ENCODE measurements around the gene HOXC11.

The HOXC11 gene

DNA sequence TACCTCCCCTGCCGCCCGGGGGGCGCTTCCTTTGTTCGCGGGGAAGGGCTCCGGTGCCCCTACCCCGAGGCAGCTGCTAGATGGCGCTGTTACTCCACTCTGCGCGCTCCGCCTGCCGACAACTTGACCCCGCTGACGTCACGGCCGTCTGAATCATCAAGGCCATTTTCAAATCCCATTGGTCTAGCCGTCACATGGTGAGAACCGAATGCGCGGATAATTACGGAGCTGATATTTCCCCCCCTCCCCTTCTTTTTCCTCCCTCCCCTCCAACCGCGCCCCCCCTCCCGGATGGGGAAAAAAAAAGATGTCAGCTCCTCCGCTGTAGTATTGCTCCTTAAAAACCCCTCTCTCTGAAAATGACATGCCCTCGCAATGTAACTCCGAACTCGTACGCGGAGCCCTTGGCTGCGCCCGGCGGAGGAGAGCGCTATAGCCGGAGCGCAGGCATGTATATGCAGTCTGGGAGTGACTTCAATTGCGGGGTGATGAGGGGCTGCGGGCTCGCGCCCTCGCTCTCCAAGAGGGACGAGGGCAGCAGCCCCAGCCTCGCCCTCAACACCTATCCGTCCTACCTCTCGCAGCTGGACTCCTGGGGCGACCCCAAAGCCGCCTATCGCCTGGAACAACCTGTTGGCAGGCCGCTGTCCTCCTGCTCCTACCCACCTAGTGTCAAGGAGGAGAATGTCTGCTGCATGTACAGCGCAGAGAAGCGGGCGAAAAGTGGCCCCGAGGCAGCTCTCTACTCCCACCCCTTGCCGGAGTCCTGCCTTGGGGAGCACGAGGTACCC, 12.2 kb downstream of the HOXC11 start, which contains the start of gene HOXC10:
TSS of gene HOXC10 (plus strand) at position 246 of the 791 bp plus-strand sequence. CDS start at position 360, 114 bp downstream.
- peak; percentile 51 for DNase-seq (ENCODE audit: low read depth)

DNA sequence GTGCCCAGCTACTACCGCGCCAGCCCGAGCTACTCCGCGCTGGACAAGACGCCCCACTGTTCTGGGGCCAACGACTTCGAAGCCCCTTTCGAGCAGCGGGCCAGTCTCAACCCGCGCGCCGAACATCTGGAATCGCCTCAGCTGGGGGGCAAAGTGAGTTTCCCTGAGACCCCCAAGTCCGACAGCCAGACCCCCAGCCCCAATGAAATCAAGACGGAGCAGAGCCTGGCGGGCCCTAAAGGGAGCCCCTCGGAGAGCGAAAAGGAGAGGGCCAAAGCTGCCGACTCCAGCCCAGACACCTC, 12.7 kb downstream of the HOXC11 start:
- DNase-seq (ENCODE audit: low read depth): no peak

DNA sequence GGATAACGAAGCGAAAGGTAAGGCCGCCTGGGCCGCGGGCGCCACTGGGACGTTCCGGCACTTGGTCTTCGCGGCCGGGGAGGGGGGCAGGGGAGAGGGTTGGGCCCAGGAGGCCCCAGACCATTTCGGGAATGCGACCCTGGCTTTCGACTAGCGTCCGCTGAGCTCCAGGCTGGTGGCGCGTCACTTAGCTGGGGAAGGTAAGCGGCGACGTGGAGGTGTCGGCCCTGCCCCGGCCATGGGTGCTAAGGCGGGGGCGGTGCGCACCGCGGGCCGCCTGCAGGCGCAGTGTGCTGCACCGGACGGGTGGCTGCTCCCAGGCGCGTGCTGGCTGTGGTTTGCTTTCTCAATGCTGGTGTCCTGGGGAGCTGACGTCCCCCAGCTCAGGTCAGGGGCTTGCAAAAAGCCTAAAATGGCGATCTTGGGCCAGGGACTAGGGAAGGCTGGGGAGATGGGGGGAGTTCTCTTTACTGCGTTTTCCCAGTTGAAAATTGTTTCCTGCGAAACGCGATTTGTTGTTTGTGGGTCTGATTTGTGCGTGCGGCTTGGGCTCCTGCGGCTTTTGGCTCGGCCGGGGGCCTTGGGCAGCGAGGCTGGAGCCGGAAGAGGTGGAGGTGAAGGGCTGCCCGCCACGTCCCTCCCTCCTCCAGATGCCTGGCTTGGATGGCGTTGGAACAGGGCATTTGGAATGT, 13.2 kb downstream of the HOXC11 start:
- DNase-seq (ENCODE audit: low read depth): no peak

DNA sequence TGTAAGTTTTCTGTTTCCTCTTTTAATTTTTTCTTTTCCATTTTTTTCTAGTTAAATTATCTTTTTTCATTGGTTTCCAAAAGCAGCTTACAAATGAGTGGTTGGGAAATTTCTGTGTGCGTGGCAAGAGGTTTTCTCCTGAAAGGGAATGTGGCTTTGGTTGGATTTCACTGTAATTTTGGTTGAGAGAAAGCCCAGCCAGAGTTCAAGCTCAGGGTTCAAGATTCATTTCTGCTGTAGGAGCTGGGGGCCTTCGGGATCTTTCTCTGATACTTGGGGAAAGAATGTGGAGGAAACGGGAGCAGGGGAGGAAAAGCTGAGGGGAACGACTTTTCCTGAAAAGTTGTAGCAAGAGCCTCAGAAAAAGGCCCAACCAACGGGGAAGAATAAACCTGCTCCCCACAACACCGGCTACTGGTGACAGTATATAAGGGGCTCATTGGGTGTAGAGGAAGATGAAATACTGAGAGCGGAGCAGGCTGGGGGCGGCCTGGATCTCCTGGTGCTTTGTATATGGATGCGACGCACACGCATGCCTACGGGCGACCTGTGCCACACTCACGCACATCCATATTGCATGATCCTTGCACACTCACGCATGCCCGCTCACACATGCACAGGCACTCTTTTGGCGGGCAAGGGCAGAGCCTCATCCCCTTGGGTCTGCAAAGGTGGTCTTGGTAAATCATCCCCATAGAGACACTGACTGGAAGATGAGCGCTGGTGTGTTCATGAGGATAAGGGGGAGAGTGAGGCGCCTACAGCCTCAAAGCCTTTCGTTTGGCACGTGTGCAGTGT, 14.0 kb downstream of the HOXC11 start:
- DNase-seq (ENCODE audit: low read depth): no peak

DNA sequence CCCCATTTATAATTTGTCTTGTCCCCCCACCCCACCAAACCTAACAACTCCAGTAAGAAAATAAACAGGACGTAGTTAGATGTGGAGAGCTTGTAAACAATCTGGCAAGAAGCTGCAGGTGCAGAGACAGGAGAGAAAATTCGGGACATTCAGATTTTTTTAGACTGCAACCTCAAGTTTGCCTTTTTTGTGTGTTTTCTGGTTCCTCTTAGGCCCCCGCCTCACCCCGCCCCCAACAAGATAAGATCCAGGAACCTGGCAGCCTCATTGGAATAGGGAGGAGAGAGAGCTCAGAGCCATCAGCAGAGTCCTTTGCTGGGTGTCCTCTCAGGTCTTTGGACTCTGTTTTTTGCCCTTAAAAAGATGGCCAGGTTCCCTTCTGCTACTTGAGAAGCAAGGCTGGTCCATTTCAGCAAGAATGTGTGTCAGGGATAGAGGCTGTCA, 14.9 kb downstream of the HOXC11 start:
- no peak for DNase-seq (ENCODE audit: low read depth)

DNA sequence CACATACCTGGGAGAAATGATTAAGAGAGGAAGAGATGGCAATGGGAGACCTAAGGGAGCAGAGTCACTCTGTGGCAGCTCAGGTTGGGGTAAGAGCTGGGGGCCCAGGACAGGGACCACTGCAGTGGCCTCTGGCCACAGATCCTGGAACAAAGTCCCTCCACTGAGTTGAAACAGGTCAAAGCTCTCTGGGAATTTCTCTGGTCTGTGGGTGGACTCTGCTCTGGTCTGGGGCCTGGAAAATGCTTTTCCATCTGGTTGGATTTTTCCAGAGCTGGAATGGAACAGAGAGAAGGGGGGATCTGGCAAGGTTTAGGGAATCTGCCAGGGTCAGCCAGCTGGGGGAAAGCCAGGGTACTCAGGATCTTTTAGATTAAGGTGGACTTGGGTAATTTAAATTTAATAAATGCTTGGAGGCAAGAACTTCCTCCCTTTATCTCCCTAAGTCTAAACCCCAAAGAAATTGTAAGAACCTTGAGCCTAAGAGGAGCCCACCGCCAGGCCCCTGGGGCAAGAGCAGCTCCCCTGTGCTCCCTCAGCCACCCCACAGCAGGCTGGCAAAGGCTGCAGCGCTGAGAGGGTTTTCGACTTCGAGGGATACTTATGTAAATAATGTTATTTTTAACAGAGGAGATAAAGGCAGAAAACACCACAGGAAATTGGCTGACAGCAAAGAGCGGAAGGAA, 15.8 kb downstream of the HOXC11 start:
- no peak for DNase-seq (ENCODE audit: low read depth)

DNA sequence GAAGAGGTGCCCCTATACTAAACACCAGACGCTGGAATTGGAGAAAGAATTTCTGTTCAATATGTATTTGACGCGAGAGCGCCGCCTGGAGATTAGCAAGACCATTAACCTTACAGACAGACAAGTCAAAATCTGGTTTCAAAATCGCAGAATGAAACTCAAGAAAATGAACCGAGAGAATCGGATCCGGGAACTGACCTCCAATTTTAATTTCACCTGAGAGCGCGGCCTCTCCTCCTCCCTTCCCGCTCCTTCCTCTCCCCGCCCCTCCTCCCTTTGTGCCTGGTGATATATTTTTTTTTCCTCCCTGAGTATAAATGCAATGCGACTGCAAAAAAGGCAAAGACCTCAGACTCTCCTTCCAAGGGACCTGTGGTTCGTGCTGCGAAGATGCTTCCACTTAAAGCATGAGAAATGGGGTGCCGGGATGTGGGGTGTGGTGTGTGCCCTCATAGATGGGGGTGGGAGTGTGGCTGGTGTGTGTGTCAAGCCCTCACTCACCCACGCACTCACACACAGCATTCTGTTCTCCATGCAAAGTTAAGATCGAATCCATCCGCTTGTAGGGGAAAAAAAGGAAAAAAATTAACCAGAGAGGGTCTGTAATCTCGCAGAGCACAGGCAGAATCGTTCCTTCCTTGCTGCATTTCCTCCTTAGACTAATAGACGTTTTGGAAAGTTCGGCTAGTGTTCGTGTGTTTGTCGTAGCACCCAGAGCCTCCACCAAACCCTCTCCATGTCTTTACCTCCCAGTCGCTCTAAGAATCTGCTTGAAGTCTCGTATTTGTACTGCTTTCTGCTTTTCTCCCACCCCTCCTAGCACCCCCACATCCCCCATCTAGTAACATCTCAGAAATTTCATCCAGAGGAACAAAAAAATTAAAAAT, 16.5 kb downstream of the HOXC11 start:
- no peak for DNase-seq (ENCODE audit: low read depth)

DNA sequence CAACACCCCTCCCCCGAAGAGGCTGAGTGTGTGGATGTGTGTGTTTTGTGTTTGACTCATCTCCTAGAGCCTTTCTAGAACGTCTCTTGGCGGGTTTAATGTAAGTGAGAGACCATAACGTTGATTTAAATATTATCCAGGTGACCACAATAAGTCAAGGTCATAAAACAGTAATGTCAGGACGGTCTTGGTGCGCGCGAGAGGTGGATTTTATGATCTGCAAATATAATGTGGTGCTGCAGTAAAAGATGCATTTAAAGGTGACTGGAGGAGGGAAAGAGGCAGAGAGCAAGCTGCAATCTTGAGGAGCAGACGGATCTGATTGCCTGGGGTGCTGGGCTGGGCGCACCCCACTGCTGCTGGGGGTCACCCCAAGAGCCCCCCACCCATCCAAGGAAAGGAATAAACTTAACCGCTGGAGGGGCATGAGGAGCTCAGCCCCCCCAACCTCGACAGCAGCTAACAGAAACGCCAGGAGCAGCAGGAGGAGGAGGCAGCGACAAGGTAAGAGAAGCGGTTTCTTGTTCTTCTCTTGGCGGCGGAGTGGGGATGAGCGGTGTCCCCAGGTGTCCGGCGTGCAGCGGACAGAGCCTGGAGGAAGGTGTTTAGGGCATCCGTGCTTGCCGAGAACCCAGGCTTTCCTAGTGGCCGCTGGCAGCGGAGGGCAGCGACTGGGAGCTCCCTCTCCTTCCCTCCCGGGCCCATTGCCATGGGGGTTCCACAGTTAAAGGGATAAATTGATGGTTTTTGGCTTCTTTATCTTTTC, 17.6 kb downstream of the HOXC11 start:
- DNase-seq (ENCODE audit: low read depth): no peak

DNA sequence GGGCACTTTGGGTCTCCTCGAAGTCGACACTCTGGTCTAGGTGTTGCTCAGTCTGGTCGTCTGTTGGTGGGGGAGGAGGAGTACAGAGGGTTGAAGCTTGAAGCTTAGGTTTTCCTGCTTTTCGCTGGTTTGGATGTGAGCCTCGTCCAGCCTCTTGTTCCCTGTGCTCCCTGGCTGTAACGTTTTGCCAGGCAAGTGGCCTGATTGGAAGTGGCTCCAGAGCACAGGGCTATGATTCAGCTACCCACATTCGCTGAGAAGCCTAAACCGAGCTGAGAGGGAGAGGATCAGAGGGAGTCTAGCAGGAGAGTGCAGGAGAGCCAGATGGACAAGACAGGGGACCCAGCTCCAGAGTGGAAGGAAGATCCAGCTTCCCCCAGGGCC, 18.1 kb downstream of the HOXC11 start:
- no peak for DNase-seq (ENCODE audit: low read depth)

DNA sequence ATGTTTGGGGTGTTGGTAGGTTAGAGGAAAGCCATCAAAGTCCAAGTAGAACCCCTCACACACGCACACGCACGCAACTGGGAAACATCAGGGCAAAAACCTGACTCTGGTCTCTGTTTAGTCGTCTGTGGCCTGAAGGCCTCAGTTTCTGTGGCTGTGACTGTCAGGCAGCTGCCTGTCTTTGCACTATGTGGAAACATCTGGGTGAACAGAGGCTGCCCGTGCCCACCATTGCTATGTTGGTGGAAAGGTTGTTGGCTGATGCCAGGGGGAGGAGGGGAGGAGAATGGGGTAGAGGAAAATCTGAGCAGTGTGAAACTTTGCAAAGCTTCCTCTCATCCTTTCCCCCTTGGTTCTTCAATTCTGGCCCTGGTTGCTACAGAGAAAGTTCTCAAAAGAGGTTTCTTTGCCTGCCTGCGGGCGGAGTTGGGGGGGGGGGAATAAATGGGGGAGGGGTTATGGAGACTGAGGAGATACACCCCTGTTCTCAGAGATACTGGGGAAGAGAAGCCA, 19.5 kb downstream of the HOXC11 start:
- DNase-seq (ENCODE audit: low read depth): no peak

DNA sequence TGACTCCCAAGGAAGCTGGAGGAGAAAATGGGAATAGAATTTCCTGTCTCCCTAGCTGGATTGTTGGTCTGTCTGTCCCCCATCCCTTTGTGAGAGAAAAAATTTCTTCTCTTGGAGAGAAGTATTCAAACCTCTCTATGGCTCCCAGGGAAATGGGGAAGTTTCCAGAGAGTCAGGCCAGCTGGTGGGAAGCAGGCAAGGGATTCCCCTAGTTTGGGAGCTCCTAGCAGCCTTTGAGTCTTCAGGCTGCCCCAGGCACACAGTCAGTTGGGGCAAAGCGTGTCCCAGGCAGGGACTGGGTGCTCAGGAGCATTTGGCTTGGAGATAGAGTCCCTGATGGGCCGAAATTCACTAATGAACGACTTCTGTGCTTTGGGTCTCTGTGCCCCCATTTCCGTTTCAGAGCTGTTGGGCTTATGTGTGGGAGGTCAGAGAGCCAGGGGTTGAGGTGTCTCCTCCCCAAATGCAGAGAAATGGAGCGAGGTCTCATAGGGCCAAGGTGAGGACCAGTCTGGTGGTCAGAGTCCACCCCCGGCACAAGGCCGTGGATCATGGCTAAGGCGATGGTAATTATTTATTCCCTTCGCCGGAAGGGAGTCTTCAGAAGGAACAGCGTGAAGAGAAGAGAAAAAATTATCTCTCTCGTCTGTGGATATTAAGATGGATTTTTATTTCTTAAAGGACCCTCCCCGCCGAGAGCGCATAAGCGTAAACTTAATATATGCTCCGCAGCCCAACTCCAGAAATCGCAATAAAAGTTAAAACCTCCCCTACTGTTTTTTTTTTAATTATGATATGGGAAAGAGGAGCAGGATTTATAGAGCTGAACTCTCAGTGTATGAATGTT, 20.5 kb downstream of the HOXC11 start:
- no peak for DNase-seq (ENCODE audit: low read depth)

DNA sequence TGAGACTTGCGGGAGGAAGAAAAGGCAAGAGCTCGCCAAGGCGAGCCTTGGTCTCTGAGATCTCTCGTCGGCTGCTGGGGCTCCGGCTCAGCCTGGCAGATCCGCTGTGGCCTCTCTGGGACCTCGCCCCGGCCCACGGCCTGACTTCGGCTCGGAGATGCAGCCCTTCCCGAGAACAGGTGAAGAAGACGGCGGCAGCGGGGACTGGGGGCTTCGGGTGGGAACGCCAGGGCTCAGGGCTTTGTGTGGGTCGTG, 21.0 kb downstream of the HOXC11 start:
- DNase-seq (ENCODE audit: low read depth): no peak

DNA sequence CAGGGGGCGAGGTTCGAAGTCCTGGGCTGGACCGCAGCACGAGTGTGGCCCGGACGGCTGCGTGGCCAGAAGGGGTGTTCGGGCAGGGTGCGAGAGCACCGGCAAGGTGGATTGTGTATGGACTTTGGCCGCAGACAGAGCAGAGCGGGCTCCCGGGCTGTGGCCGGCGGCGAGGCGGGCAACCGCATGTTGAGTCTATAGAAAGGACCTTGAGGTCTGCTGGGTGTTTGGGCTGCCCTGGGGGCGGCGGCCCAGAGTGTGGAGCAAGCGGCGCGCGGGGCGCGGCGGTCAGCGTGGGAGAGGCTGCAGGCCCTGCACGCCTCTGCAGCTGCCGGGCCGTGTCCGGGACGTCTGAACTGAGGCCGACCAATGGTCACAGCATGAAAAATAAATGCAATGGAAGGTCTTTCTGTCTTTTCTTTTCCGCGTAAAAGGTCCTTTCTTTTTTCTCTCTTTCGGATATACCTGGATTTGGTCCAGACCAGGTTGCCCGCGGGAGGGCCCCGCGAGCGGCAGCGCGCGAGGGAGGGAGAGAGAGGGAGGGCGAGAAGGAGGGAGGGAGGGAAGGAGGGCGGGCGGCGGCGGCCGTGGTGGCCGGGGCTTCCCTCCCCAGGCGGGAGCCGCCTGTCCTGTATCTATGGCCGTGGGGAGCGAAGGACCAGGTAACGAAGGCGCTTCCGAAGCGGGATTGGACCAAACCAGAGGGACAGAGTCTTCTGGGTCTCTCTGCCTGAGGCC, 21.5 kb downstream of the HOXC11 start:
- DNase-seq (ENCODE audit: low read depth): no peak

DNA sequence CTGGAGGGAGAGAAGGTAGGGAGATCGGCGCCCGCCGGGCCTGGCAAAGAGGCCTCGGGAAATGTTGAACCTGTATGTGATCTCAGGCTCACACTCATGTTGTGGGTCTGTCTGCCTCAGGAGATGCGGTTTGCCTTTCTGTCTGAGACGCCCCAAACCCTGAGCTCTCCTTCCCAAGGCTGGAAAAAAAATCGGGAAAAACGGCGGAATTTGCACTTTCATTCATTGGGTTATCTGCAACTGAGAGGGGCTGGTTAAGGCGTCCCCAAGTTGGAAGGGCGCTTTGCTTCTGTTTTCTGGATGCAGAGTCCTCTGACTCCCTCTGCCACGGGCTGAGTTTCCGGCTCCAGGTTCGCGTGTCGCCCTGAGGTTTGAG, 22.1 kb downstream of the HOXC11 start:
- no peak for DNase-seq (ENCODE audit: low read depth)

DNA sequence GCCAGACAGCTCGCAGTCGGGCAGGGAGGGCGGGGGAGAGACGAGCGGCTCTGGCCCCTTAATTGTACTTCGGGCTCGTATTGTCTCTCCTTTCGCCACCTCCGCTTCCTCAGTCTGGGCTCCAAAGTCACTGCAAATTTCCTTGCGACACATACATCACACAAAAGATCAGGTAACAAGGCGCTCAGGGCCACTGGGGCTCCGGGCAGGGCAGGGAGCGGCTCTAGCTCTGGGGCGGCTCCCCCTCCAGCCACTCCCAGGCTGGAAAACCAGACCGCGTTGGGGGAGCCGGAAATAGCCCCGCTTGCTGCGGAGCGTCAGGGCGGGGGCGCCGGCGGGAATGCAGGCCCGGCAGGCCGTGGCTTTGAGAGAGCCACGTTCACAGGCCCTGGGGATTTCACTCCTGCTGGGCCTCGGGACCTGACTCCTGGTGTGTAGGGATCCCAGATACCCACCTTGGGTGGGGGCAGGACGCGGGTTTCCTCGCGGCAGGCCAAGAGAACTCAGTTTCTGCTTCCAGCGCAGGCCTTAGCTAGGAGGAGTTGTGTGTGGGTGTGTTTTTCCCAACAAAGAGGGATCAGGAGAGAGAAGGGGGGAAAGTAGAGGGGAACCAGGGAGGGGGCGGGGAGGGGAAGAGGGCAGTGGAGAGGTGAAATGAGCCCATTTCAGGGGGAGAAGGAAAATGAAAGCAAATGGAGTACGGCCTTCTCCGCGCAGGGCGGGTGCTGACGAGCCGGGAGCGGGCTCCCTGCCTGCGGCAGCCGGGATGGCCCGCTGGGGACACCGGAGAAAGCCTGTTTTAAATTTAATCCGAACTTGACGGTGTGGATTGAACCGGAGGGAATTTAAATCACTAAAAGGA, 22.7 kb downstream of the HOXC11 start:
- no peak for DNase-seq (ENCODE audit: low read depth)

DNA sequence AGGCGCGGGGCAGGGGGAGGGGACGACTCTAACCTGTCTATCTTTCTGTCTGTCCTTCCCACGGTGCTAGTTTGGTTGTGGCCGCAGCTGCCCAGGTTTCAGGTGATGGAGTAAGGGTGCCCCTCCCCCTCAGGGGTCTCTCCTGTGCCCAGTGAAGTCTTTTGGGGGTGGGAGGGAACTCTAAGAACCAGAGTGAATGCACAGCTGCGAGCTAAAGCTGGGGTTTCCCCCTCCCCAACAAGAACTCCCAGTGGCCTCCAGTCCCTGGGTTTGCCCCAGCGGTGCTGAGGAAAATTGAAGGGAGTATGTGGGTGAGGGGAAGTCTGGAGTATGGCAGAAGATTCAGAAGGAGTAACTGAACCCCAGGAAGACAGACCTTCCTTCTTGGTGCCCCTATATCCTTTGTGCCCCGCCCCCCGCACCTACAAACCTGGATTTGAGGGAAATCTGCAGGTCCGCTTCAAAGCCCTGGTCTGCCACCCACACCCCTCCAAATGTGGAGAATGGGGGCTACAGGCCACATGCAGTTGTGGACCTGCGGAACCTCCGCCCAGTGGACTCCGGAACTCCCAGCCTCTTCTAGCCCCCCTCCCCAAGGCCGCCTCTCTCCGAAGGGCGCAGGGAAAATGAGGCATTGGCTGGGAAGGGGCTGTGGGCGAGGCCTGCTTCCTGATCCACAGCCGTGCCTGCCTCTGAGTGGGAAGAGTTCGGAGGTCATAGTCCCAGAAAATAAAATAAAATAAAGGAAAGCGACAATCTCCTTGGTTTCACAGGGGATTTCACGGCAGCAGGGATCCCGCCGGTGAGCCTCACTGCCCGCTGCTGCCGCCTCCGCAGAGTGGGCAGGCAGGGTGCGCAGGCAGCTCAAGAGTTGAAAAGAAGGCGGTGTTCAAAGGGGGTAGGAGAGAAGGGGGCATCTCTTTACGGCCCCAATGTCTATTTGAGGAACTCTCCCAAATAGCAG, 23.6 kb downstream of the HOXC11 start:
- DNase-seq (ENCODE audit: low read depth): no peak

Measured in T follicular helper cell (primary cell).